MM.1S (cell line): ENCODE measurements around the gene AK9.
A peak's percentile ranks its signal among the peaks of the same experiment; 100 is the strongest.

Source experiments
- DNase-seq: peaks from one replicate; pipeline ENCODE4 v3.0.0-alpha.2; 2015
- H2AFZ ChIP-seq: fragments of 300-600 bp; sonication (generic); 2 replicates; pipeline ENCODE4 v1.6.0; 2016; ENCODE audit warnings: antibody characterized with exemption, low read length
- H3F3A ChIP-seq: fragments of 300-600 bp; sonication (generic); 2 replicates; pipeline ENCODE4 v1.6.1; 2016; ENCODE audit warnings: mild to moderate bottlenecking, antibody characterized with exemption, low read length, moderate library complexity, mixed read lengths; ENCODE audit not compliant: insufficient read depth
- H3K27ac ChIP-seq: fragments of 300-600 bp; sonication (generic); 2 replicates; pipeline ENCODE4 v1.5.1; 2016; ENCODE audit warnings: mild to moderate bottlenecking, low read length
- H3K27me3 ChIP-seq: fragments of 300-600 bp; sonication (generic); replicated peaks from 2 replicates; pipeline ENCODE4 v1.6.0; 2016; ENCODE audit warnings: low read length; ENCODE audit not compliant: insufficient read depth
- H3K36me3 ChIP-seq: fragments of 300-600 bp; sonication (generic); replicated peaks from 2 replicates; pipeline ENCODE4 v1.6.1; 2016; ENCODE audit warnings: mild to moderate bottlenecking, low read length, mixed read lengths; ENCODE audit not compliant: insufficient read depth
- H3K4me1 ChIP-seq: fragments of 300-600 bp; sonication (generic); 2 replicates; pipeline ENCODE4 v1.6.1; 2016; ENCODE audit warnings: low read length, mixed read lengths
- H3K4me2 ChIP-seq: fragments of 300-600 bp; sonication (generic); 2 replicates; pipeline ENCODE4 v1.6.0; 2016; ENCODE audit warnings: low read depth, low read length
- H3K4me3 ChIP-seq: fragments of 300-600 bp; sonication (generic); 2 replicates; pipeline ENCODE4 v1.5.1; 2016; ENCODE audit warnings: low read length, mixed read lengths
- H3K79me2 ChIP-seq: fragments of 300-600 bp; sonication (generic); 2 replicates; pipeline ENCODE4 v1.6.1; 2016; ENCODE audit warnings: mixed run types, low read length, mixed read lengths
- H3K9ac ChIP-seq: fragments of 300-600 bp; sonication (generic); 2 replicates; pipeline ENCODE4 v1.6.1; 2016; ENCODE audit warnings: low read length, mixed read lengths
- H3K9me2 ChIP-seq: fragments of 300-600 bp; sonication (generic); replicated peaks from 2 replicates; pipeline ENCODE4 v1.6.1; 2016; ENCODE audit warnings: mild to moderate bottlenecking, low read length, mixed read lengths; ENCODE audit not compliant: insufficient read depth
- H3K9me3 ChIP-seq: fragments of 300-600 bp; sonication (generic); replicated peaks from 2 replicates; pipeline ENCODE4 v1.6.1; 2016; ENCODE audit warnings: mild to moderate bottlenecking, low read length, mixed read lengths; ENCODE audit not compliant: insufficient read depth
- H4K20me1 ChIP-seq: fragments of 300-600 bp; sonication (generic); 2 replicates; pipeline ENCODE4 v1.6.1; 2016; ENCODE audit warnings: mild to moderate bottlenecking, low read length, moderate library complexity, mixed read lengths; ENCODE audit not compliant: insufficient read depth
- EZH2 ChIP-seq: fragments of 300-600 bp; sonication (generic); optimal IDR thresholded peaks from 2 replicates; pipeline ENCODE3; 2017; ENCODE audit warnings: low read depth, mild to moderate bottlenecking, antibody characterized with exemption, low read length, mixed read lengths
- EZH2phosphoT487 ChIP-seq: fragments of 300-600 bp; sonication (generic); IDR thresholded peaks from 2 replicates; pipeline ENCODE4 v1.6.1; 2018; ENCODE audit warnings: antibody characterized with exemption, low read length
- TF ChIP-seq, protein P1 (sequence below): fragments of 300-600 bp; sonication (generic); IDR thresholded peaks from 2 replicates; pipeline ENCODE4 v1.5.1; 2016; ENCODE audit warnings: antibody characterized with exemption, low read length, mixed read lengths

AK9 gene

GRCh38 chr6:109482905-109483734 lies 207.9 kb downstream of the AK9 start, which contains the start of gene ZBTB24:
Gene ZBTB24, minus strand, starts transcription at chr6:109483219. Its CDS starts 1,193 bp downstream, at chr6:109482026.
- H3K27me3 ChIP-seq: no peaks in the 10 kb centered on the region
- peak within 1 kb of the TSS; percentile 82 for H3K4me2 ChIP-seq
- peak; percentile 93 for DNase-seq
- peaks cover 12% of the 10 kb centered on the region; the same call in 1 of the 2 replicates for H3K36me3 ChIP-seq
- TF ChIP-seq EZH2phosphoT487 (no peak), EZH2 (no peak)
- TF ChIP-seq, protein P1, sequence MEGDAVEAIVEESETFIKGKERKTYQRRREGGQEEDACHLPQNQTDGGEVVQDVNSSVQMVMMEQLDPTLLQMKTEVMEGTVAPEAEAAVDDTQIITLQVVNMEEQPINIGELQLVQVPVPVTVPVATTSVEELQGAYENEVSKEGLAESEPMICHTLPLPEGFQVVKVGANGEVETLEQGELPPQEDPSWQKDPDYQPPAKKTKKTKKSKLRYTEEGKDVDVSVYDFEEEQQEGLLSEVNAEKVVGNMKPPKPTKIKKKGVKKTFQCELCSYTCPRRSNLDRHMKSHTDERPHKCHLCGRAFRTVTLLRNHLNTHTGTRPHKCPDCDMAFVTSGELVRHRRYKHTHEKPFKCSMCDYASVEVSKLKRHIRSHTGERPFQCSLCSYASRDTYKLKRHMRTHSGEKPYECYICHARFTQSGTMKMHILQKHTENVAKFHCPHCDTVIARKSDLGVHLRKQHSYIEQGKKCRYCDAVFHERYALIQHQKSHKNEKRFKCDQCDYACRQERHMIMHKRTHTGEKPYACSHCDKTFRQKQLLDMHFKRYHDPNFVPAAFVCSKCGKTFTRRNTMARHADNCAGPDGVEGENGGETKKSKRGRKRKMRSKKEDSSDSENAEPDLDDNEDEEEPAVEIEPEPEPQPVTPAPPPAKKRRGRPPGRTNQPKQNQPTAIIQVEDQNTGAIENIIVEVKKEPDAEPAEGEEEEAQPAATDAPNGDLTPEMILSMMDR: no peak
- H3K9me2 ChIP-seq: no peaks in the 10 kb centered on the region
- peaks cover 30% of the 10 kb centered on the region for H3K4me1 ChIP-seq
- no peaks in the 10 kb centered on the region for H4K20me1 ChIP-seq
- peak within 1 kb of the TSS; percentile 87 for H3K4me3 ChIP-seq
- peaks cover 46% of the 10 kb centered on the region for H3K79me2 ChIP-seq
- peak within 1 kb of the TSS; percentile 81 for H2AFZ ChIP-seq
- H3K9ac ChIP-seq: peak within 1 kb of the TSS; percentile 79
- no peaks in the 10 kb centered on the region; the same call in 1 of the 2 replicates for H3F3A ChIP-seq
- H3K9me3 ChIP-seq: no peaks in the 10 kb centered on the region
- peak within 1 kb of the TSS; percentile 41; the same call in 1 of the 2 replicates for H3K27ac ChIP-seq

DNA sequence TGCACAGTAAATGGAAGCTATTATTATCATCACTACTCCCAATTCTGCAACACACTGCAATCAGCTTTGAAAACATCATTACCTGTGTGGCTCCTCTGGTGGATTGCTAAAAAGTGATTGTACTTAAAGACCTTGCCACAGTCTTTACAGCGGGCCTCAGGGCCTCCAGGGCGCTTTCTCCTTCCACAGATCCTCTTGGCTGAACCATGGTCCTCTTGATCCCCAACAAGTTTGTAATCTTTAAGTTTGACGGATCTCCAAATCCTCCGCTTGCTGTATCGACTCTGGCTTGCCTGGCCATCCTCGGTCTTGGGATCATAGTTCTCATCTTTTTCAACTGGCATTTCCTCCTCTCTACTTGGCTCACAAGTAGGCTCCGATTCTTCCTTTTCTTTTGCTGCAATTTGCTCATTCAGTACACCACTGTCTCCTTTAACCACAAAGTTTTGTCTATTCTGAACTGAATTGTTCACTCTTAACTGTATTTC lies 210.0 kb downstream of the AK9 start:
- Histone ChIP-seq H3K9me3 (no peaks in the 10 kb centered on the region), H3K79me2 (peaks cover 67% of the 10 kb centered on the region), H3K4me3 (0 out of 2 replicates have a peak overlapping the region, but pooled peaks have one; percentile 13), H3K27ac (no peak overlapping the region), H3K36me3 (peaks cover 12% of the 10 kb centered on the region; the same call in 1 of the 2 replicates), H3K9ac (no peak overlapping the region), H3K27me3 (no peaks in the 10 kb centered on the region), H3K9me2 (no peaks in the 10 kb centered on the region), H2AFZ (no peak overlapping the region), H3F3A (no peaks in the 10 kb centered on the region; the same call in 1 of the 2 replicates), H3K4me2 (peak overlapping the region; percentile 82), H4K20me1 (no peaks in the 10 kb centered on the region), H3K4me1 (peaks cover 32% of the 10 kb centered on the region)
- no peak for DNase-seq
- TF ChIP-seq EZH2phosphoT487 (no peak), EZH2 (no peak)
- TF ChIP-seq, protein P1: no peak

DNA sequence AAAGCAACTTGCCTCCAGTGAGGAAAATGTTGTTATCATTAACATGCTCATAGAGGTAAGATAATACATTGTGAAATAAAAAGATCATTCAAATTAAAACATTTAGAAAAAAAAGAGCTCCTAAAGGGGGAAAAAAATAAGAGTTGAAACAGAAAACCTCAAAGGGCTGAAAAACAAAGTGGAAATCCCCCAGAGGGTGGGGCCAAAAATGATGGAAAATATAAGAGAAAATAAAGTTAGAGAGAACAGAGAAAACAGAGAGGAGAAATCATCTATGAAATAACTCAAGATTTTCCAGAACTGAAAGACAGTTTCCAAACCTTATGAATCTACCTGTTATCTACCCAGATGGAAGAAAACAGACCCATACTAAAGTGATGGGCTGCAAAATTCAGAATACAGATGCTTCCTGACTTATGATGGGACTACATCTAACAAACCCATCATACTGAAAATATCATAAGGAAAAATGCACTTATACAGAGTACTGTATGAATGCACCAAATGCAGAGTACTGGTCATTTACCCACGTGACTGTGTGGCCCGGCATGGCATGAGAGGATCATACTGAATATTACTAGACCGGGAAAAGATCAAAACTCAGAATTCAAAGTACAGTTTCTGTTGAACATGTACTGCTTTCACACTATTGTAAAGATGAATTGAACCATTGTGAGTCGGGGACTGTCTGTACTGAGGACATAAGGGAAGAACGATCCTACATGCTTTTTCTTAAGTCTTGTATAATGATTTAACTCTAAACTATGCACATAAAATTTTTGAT lies 212.0 kb downstream of the AK9 start:
- no peaks in the 10 kb centered on the region; the same call in 1 of the 2 replicates for H3F3A ChIP-seq
- peak overlapping the region; percentile 47 for H3K4me3 ChIP-seq
- H3K27ac ChIP-seq: peak overlapping the region; percentile 47; the same call in 1 of the 2 replicates
- H3K27me3 ChIP-seq: no peaks in the 10 kb centered on the region
- no peak overlapping the region for H2AFZ ChIP-seq
- H3K4me1 ChIP-seq: peaks cover 32% of the 10 kb centered on the region
- H3K9me3 ChIP-seq: no peaks in the 10 kb centered on the region
- no peaks in the 10 kb centered on the region for H3K9me2 ChIP-seq
- TF ChIP-seq EZH2: no peak
- TF ChIP-seq, protein P1: no peak
- no peak for TF ChIP-seq EZH2phosphoT487
- H4K20me1 ChIP-seq: no peaks in the 10 kb centered on the region
- peaks cover 79% of the 10 kb centered on the region for H3K79me2 ChIP-seq
- peak overlapping the region; percentile 27; the same call in 1 of the 2 replicates for H3K9ac ChIP-seq
- H3K36me3 ChIP-seq: peaks cover 12% of the 10 kb centered on the region; the same call in 1 of the 2 replicates
- H3K4me2 ChIP-seq: peak overlapping the region; percentile 89
- no peak for DNase-seq
